GM06990 (cell line): ENCODE data around the gene ZSWIM1.

Source experiments
- DNase-seq: peaks from one replicate; pipeline ENCODE4 v3.0.0-alpha.2; 2011; ENCODE audit not compliant: insufficient read length; ENCODE audit errors: extremely low read depth
- H3K27me3 ChIP-seq: replicated peaks from 2 replicates; pipeline ENCODE4 v1.6.0; 2011; ENCODE audit warnings: low read length; ENCODE audit not compliant: control insufficient read depth, insufficient read depth
- H3K36me3 ChIP-seq: 2 replicates; pipeline ENCODE4 v1.5.1; 2011; ENCODE audit warnings: low read length; ENCODE audit not compliant: control insufficient read depth, insufficient read depth
- H3K4me3 ChIP-seq: replicated peaks from 2 replicates; pipeline ENCODE4 v1.5.1; 2011; ENCODE audit warnings: low read depth, mild to moderate bottlenecking, control low read depth, low read length
- TF ChIP-seq, protein P1 (sequence below): IDR thresholded peaks from 2 replicates; pipeline ENCODE4 v1.5.1; 2011; ENCODE audit warnings: low read length, control low read depth, mild to moderate bottlenecking, inconsistent platforms; ENCODE audit not compliant: insufficient read depth, poor library complexity, severe bottlenecking

ZSWIM1 gene

DNA sequence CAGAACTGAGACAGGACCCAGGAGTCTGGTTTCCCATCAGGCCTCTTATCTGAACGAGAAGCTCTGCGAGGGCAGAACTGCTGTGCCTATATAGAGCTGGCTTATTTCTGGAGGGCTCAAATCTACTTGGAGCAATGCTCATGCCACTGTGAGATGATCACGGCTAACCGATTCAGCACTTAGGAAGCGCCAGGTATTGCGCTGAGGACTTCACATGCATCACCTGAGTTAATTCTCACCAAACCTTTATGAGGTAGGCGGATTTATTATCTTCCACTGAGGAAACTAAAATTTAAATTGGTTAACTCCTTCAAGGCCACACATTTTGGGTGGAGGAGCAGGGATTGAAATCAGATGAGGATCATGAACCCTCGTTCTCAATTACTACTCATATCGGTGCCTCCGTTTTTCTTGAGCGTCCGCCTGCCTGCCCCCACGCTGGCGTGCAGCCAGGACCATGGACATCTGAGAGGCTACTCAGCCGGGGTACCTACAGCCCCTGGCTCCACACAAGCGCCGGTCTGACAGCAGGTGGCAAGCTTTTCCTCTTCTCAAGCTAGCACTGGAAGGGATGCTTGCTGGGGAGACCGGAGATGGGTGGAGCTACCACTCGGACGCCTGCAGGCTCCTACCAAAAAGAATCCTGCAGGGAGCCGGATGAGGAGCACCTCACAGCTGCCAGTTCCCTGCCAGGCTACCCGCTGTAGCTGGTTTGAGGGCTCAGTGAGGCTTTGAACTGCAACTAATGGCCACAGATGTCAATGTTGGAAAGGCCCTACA lies 52.4 kb downstream of the ZSWIM1 start:
- Histone ChIP-seq H3K27me3 (no peaks in the 10 kb centered on the region), H3K36me3 (peaks cover 3% of the 10 kb centered on the region), H3K4me3 (peak overlapping the region; percentile 97)
- TF ChIP-seq, protein P1, sequence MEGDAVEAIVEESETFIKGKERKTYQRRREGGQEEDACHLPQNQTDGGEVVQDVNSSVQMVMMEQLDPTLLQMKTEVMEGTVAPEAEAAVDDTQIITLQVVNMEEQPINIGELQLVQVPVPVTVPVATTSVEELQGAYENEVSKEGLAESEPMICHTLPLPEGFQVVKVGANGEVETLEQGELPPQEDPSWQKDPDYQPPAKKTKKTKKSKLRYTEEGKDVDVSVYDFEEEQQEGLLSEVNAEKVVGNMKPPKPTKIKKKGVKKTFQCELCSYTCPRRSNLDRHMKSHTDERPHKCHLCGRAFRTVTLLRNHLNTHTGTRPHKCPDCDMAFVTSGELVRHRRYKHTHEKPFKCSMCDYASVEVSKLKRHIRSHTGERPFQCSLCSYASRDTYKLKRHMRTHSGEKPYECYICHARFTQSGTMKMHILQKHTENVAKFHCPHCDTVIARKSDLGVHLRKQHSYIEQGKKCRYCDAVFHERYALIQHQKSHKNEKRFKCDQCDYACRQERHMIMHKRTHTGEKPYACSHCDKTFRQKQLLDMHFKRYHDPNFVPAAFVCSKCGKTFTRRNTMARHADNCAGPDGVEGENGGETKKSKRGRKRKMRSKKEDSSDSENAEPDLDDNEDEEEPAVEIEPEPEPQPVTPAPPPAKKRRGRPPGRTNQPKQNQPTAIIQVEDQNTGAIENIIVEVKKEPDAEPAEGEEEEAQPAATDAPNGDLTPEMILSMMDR = peak; percentile 45
- peak; percentile 61 for DNase-seq

- TF ChIP-seq, protein P1 = no peak
- DNase-seq = peak; percentile 48
- H3K36me3 ChIP-seq = peaks cover 10% of the 10 kb centered on the region
- H3K4me3 ChIP-seq = peak overlapping the region; percentile 97
- H3K27me3 ChIP-seq = no peaks in the 10 kb centered on the region
These were observed 53.1 kb downstream of the ZSWIM1 start for GRCh38 chr20:45934046-45934585.
